CD4-positive, alpha-beta T cell treated with Interferon gamma for 1 hour (primary cell): ENCODE data around the gene RNF223.
"Not testable (repeated sequence)": the region's sequence is repeated elsewhere in the genome, so short reads cannot be mapped to it uniquely, and the experiment has no call there.

Source experiments
- DNase-seq: peaks from one replicate; pipeline ENCODE4 v3.0.0-alpha.2; 2020

RNF223 gene

GRCh38 chr1:1106510-1107221 is 32.6 kb upstream of the RNF223 start:
- DNase-seq, result no peak

- not testable (repeated sequence) for DNase-seq
Observed at GRCh38 chr1:1104152-1104551, 30.0 kb upstream of the RNF223 start.

GRCh38 chr1:1101503-1101902 is 27.4 kb upstream of the RNF223 start:
- no peak for DNase-seq

- no peak for DNase-seq
Observed at GRCh38 chr1:1100296-1100695, 26.2 kb upstream of the RNF223 start.

DNA sequence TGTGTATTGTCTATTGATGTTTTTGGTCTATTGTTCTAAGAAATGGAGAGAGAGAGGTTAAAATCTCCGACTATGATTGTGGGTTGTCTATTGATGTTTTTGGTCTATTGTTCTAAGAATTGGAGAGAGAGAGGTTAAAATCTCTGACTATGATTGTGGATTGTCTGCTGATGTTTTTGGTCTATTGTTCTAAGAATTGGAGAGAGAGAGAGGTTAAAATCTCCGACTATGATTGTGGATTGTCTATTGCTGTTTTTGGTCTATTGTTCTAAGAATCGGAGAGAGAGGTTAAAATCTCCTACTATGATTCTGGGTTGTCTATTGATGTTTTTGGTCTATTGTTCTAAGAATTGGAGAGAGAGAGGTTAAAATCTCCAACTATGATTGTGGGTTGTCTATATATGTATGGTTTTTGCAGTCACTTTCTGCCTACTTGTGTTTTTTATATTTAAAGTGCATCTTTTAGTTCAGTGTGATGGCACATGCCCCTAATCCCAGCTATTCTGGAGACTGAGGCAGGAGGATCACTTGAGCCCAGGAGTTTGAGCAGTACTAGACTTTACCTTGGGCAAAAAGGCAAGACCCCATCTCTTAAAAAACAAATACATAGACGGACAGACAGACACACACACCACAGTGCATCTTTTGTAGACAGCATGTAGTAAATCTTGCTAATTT is 25.5 kb upstream of the RNF223 start:
- DNase-seq, result no peak

DNA sequence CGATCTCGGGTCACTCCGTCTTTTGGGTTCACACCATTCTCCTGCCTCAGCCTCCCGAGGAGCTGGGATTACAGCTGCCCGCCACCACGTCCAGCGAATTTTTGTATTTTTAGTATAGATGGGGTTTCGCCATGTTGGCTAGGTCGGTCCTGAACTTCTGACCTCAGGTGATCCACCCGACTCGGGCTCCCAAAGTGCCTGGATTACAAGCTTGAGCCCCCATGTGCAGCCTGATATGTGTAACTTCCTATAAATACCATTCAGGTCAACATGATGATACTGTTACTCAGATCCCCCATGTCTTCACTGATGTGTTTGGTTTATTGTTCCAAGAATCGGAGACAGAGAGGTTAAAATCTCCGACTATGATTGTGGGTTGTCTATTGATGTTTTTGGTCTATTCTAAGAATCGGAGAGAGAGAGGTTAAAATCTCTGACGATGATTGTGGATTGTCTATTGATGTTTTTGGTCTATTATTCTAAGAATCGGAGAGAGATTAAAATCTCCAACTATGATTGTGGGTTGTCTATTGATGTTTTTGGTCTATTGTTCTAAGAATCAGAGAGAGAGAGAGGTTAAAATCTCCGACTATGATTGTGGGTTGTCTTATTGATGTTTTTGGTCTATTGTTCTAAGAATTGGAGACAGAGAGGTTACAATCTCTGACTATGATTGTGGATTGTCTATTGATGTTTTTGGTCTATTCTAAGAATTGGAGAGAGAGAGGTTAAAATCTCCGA is 24.7 kb upstream of the RNF223 start:
- DNase-seq, result no peak

- not testable (repeated sequence) for DNase-seq
Observed at GRCh38 chr1:1096136-1096535, 22.0 kb upstream of the RNF223 start.

GRCh38 chr1:1094981-1095380 is 20.9 kb upstream of the RNF223 start:
- DNase-seq, result no peak

DNA sequence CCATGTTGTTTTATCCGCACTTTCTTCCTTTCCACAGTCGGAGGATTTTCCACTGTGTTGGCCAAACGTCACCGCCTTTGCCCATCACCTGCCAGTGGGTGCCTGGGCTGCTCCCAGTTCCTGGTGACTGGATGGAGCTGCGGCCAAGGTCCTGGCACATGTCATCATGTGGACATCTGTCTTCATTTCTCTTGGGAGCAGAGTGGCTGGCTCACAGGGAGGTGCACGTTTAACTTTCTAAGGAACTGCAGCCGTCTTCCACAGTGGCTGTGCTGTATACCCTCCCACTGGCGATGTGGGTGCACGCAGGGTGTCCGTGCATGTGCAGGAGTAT is 19.5 kb upstream of the RNF223 start:
- no peak for DNase-seq

- DNase-seq, result no peak
Observed at GRCh38 chr1:1092894-1093609, 18.9 kb upstream of the RNF223 start.

DNA sequence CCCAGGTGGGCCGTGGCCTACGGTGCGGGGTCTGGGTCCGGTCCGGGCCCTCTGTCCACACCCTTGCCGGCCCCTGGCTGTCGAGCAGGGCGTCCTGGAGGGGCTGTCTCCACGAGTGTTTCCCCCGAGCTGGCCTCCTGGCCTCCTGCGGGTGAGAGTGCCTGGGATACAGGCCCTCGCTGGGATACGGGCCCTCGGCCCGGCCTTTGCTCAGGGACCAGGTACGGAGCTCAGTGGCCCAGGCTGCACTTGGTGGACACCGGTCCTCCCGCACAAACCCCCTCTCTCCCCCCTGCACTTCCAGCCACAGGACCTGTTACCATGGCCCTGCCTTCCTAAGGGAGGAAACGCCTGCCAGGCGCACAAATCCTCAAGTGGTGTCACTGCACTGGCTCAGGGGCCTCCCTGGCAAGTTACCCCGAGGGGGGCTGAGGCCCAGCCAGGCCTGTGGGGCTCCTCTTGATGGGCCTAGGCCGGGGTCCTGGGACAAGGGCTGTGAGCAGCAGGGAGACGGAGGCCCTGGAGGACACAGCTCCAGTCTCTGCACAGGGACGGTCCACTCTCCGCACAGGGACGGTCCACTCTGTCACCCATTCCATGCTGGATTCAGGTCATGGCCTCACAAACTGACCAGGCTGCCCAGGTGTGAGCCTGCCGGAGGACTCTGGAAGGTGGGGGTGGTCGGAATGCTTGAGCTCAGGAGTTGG is 18.2 kb upstream of the RNF223 start:
- no peak for DNase-seq

GRCh38 chr1:1091344-1092148 is 17.4 kb upstream of the RNF223 start:
- no peak for DNase-seq

DNA sequence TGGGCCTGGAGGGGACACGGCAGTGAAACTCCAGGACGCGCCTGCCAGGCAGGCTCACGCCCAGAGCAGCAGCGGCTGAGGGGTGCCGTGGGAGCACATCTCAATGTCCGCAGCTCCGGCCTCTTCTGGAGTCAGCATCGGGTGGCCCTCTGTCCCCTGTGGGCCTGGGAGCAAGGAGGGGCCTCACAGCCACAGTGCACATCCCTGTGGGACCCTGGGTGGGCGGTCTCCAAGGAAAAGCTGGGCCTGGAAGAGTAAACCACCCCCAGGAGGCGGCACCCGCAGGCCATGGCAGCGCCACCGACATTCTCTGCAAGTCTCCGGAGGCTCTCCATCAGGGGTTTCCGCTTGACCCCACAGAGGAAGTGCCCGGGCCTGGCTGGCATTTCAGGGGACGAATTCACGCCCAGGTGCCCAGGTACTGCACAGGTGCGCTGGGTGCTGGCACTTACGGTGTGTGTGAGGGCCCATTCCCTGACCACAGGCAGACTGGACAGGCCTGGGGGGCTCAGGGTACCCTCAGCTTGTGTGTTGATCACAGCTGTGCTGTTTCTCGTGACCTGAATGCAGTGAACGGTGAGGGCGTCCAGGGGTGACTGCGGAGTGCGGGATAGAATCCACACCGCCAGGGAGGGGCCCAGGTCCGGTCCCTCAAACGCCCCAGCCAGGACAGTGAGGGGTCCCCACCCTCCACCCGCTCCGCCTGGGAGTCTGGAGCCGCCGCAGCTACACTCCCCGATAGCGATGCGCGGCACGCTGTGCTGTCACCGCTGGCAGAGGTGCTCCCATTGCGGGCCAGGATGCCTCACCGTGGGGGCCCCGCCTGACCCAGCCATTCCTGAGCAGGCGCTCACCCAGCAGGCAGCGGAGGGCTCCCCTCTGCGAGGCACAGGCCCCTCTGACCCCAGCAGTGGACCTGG is 16.6 kb upstream of the RNF223 start:
- DNase-seq, result no peak

DNA sequence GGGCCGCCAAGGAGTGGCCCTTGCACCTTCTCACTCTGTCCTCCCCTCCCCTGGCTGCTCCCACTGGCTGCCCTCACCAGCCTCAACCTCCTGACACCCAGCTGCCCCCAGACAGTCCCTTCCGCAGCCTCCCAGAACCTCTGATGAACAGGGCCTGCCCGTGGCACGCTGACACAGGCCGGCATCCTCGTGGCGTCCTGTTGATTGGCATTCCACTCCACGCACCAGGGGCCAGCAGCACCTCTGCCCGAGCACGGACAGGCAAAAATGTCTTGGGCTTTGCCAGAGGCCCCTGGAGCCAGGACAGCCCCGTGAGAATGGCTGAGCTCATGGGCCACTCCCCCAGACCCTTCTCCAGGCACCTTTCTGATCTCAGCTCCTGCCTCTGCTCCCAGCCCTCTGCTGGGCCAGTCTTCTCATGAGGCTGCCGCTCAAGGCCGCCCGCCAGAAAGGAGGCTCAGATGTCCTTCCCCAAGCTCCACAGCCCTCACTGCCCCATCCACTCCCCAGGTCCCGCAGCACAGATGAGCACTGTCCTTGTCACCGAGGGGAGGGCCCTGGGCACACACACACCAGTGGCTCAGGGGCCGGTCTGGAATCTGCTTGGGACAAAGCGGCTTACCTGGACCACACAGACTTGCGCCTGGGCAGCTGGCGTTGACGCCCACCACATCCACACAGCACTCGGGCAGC is 15.8 kb upstream of the RNF223 start:
- DNase-seq, result no peak

DNA sequence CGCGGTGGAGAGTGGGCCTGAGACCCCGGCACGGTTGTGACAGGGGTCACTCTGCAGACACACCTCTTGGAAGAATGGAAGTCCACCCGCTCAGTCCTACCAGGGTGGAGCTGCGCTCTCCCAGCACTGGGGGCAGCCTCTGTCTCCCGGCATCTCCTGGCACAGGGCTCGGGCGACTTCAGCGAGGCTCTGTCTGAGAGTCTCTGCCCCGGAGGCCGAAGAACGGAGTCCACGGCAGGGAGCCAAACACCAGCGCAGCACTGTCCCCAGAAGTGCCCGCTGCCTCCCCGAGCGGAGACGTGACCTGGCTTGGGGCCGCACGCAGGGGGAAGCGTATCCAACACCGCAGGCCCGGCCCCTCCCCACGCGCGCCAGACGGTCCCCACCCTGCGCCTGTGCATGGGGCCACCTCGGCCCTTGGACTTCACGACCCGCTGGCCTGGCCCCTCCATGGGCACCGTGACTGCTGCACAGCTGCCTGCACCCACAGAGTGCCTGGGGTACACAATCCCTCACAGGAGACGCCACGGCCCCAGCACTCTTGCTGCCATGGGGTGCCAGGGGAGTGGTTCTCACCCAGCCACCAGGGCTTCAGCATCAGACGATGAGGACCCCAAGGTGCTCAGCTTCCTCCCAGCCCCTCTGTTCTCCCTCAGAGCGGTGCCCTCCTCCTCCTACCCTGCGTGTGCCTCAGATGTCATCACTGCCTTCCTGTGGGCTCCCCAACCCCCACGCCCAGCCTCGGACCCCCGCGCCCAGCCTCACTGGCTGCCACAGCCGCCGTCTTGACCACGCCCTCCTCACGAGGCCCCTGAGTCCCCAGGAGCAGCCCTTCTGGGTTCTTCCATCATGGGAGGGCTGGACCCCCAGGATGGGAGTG is 14.9 kb upstream of the RNF223 start:
- DNase-seq, result no peak

DNA sequence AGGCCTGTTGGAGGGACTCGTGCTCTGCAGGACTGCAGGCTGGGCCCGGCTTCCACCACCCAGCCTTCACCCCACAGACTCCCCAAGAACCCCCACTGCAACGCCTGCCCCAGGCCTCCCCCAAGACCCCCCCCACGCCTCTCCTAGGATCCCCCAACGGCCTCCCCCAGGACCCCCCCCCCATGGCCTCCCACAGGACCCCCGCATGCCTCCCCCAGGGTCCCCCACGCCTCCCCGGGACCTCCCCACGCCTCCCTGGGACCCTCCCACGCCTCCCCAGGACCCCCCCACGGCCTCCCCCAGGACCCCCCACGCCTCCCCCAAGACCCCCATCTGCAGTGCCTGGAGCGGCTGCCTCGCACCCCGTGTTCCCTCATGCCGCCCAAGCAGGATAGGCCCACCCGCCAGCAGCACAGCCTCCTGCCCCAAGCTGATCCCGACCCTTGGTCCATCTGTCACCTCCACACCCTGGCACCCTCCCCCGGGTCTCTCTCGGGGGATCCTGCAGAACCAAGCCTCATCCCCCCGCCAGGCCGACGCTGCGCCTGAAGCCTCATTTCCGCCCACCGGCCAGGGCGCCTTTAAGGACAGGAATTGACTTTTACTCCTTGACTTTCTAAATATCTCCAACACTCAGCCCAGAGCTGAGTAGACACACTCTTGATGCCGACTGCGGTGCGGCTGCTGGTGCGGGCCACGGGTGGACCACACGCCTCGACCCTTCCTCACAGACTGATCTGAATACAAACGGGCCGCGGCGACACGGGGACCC is 14.1 kb upstream of the RNF223 start:
- DNase-seq, result no peak

DNA sequence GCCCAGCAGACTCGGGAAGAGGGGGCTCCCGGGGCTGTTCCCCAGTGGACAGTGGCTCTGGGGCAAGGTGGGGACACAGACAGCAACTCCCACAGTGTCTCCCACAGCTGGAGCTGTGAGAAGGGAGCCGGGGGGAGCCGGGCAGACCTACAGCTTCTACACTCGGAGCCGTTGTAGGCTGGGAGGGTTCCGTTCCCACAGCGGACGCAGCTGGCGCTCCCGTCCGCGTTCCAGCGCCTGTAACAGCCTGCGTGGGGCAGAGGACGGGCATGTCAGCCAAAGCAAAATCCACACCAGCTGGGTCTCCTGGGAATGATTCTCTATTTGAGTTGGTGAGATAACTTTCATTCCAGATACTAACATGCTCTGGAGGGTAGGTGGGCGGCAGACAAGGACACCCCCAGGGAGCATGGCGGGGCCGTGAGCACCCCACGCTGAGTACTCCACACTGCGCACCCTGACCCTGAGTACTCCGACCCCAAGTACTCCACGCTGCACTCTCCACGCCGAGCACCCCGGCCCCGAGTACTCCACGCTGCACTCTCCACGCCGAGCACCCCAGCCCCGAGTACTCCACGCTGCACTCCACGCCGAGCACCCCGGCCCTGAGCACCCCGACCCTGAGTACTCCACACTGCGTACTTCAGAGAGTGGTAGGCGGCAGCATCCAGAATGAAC is 13.4 kb upstream of the RNF223 start:
- DNase-seq, result no peak

- no peak for DNase-seq
Observed at GRCh38 chr1:1086911-1087341, 12.8 kb upstream of the RNF223 start.
